Measurements from ENCODE around the gene POPDC3. TPM values are rescaled to one million over a fixed set of nuclear protein-coding genes. Genes with fewer than 3 reads are reported as not detected.

POPDC3 gene
- total and polyA plus RNA-seq, 12 donors: 0.32 to 0.61 (median 0.41) TPM; not detected in 8

- TF ChIP-seq CTCF (IDR thresholded peaks at IDR 0.05) (no peak), POLR2A (IDR thresholded peaks at IDR 0.05) (no peak)
- Histone ChIP-seq H3K27me3 (peaks cover 8% of the 10 kb centered on the region), H3K4me3 (no peak overlapping the region), H3K27ac (no peak overlapping the region), H3K4me1 (replicated peaks in 1 of 2) (no peaks in the 10 kb centered on the region), H3K9me3 (replicated peaks in 1 of 3) (no peaks in the 10 kb centered on the region), H3K36me3 (replicated peaks in 1 of 2) (no peaks in the 10 kb centered on the region)
- WGBS, 4 donors: 67 to 76% (median 71%) methylated on average over 1 of the region's 1 CpG
- no peak for DNase-seq
- intact Hi-C loops (cut with DNase I): no loop called here
Measured at GRCh38 chr6:105194106-105194505, 14.3 kb upstream of the POPDC3 start.

GRCh38 chr6:105193647-105194046, 13.8 kb upstream of the POPDC3 start:
- intact Hi-C loops (cut with DNase I): no loop called here
- 67 to 95% (median 76%) methylated on average over 1 of the region's 1 CpG for WGBS, 4 donors
- Histone ChIP-seq H3K27me3 (peaks cover 8% of the 10 kb centered on the region), H3K4me3 (no peak overlapping the region), H3K27ac (no peak overlapping the region), H3K4me1 (replicated peaks in 1 of 2) (no peaks in the 10 kb centered on the region), H3K9me3 (replicated peaks in 1 of 3) (no peaks in the 10 kb centered on the region), H3K36me3 (replicated peaks in 1 of 2) (no peaks in the 10 kb centered on the region)
- no peak for DNase-seq
- TF ChIP-seq POLR2A (IDR thresholded peaks at IDR 0.05): no peak
- no peak for TF ChIP-seq CTCF (IDR thresholded peaks at IDR 0.05)

- H3K4me3 ChIP-seq: no peak overlapping the region
- no peak for TF ChIP-seq POLR2A (IDR thresholded peaks at IDR 0.05)
- no peak for TF ChIP-seq CTCF (IDR thresholded peaks at IDR 0.05)
- no peak overlapping the region for H3K27ac ChIP-seq
- DNase-seq: no peak
- 61 to 72% (median 67%) methylated on average over 7 of the region's 7 CpGs for WGBS, 4 donors
- H3K4me1 ChIP-seq (replicated peaks in 1 of 2): no peaks in the 10 kb centered on the region
- intact Hi-C loops (cut with DNase I): no loop called here
- H3K36me3 ChIP-seq (replicated peaks in 1 of 2): no peaks in the 10 kb centered on the region
- peaks cover 8% of the 10 kb centered on the region for H3K27me3 ChIP-seq
- H3K9me3 ChIP-seq (replicated peaks in 1 of 3): no peaks in the 10 kb centered on the region
Measured at GRCh38 chr6:105192707-105193465, 13.1 kb upstream of the POPDC3 start.

GRCh38 chr6:105191351-105191750, 11.5 kb upstream of the POPDC3 start:
- Histone ChIP-seq H3K27ac (no peak overlapping the region), H3K4me1 (replicated peaks in 1 of 2) (no peaks in the 10 kb centered on the region), H3K36me3 (replicated peaks in 1 of 2) (no peaks in the 10 kb centered on the region), H3K9me3 (replicated peaks in 1 of 3) (no peaks in the 10 kb centered on the region), H3K4me3 (no peak overlapping the region), H3K27me3 (peaks cover 4% of the 10 kb centered on the region)
- TF ChIP-seq CTCF (IDR thresholded peaks at IDR 0.05) (no peak), POLR2A (IDR thresholded peaks at IDR 0.05) (no peak)
- 71 to 82% (median 79%) methylated on average over 1 of the region's 1 CpG for whole genome bisulfite sequencing, 4 donors
- DNase-seq: no peak
- intact Hi-C loops (cut with DNase I): no loop called here

All from adrenal gland (tissue), 12 donors.